GM06990 (cell line): ENCODE data around the gene TAP2.

Source experiments
- DNase-seq: peaks from one replicate; pipeline ENCODE4 v3.0.0-alpha.2; 2011; ENCODE audit not compliant: insufficient read length; ENCODE audit errors: extremely low read depth
- H3K27me3 ChIP-seq: replicated peaks from 2 replicates; pipeline ENCODE4 v1.6.0; 2011; ENCODE audit warnings: low read length; ENCODE audit not compliant: control insufficient read depth, insufficient read depth
- H3K36me3 ChIP-seq: 2 replicates; pipeline ENCODE4 v1.5.1; 2011; ENCODE audit warnings: low read length; ENCODE audit not compliant: control insufficient read depth, insufficient read depth
- H3K4me3 ChIP-seq: replicated peaks from 2 replicates; pipeline ENCODE4 v1.5.1; 2011; ENCODE audit warnings: low read depth, mild to moderate bottlenecking, control low read depth, low read length
- TF ChIP-seq, protein P1 (sequence below): IDR thresholded peaks from 2 replicates; pipeline ENCODE4 v1.5.1; 2011; ENCODE audit warnings: low read length, control low read depth, mild to moderate bottlenecking, inconsistent platforms; ENCODE audit not compliant: insufficient read depth, poor library complexity, severe bottlenecking

Gene TAP2

DNA sequence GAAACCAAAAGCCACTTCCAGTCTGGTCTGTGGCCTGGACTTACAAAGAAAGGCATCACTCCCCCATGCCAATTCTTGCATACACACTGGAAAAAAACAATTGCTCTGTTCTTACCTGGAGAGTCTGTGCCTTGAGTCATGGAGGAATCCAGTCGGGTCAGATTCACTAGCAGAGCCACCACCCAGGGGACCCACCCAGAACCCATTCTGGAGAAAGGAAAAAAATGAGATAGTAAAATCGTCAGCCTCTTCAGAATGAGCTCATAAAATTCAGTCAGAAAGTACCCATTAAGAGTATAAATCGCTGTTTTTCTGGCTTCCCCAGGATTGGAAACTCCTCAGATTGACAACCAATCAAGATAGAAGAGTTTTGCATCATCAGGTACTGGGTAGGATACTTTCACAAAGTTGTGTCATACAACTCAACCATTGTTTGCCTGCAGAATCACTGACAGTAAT is 21.8 kb downstream of the TAP2 start, which contains the start of gene HLA-DOB:
Gene HLA-DOB (minus strand): TSS at position 257 of the 459 bp plus-strand sequence. CDS start 51 bp downstream, at position 206.
- H3K36me3 ChIP-seq = peaks cover 8% of the 10 kb centered on the region; the same call in 1 of the 2 replicates
- TF ChIP-seq, protein P1, sequence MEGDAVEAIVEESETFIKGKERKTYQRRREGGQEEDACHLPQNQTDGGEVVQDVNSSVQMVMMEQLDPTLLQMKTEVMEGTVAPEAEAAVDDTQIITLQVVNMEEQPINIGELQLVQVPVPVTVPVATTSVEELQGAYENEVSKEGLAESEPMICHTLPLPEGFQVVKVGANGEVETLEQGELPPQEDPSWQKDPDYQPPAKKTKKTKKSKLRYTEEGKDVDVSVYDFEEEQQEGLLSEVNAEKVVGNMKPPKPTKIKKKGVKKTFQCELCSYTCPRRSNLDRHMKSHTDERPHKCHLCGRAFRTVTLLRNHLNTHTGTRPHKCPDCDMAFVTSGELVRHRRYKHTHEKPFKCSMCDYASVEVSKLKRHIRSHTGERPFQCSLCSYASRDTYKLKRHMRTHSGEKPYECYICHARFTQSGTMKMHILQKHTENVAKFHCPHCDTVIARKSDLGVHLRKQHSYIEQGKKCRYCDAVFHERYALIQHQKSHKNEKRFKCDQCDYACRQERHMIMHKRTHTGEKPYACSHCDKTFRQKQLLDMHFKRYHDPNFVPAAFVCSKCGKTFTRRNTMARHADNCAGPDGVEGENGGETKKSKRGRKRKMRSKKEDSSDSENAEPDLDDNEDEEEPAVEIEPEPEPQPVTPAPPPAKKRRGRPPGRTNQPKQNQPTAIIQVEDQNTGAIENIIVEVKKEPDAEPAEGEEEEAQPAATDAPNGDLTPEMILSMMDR = no peak
- DNase-seq = peak; percentile 59
- no peaks in the 10 kb centered on the region for H3K27me3 ChIP-seq
- H3K4me3 ChIP-seq = peak within 1 kb of the TSS; percentile 78

DNA sequence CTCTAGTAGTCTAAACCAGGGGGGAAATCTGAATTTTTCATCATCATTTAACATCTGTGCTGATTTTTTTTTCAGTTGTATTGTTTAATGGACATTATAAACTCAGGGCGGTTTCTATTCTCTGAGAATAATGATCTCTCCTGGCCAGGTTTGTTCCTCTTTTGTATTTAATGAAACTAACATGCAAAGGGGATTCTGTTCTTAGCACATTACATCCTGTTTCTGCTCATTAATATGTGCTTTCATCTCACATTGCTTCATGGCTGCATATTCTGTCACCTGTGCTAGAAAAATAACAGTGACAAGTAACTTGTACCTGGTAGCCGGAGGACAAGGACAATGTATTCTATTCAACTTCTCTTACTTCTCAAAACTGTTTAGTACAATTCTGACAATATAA is 22.5 kb downstream of the TAP2 start:
- DNase-seq = peak; percentile 61
- Histone ChIP-seq H3K27me3 (no peaks in the 10 kb centered on the region), H3K36me3 (peaks cover 8% of the 10 kb centered on the region; the same call in 1 of the 2 replicates), H3K4me3 (peak overlapping the region; percentile 78)
- TF ChIP-seq, protein P1 = no peak

DNA sequence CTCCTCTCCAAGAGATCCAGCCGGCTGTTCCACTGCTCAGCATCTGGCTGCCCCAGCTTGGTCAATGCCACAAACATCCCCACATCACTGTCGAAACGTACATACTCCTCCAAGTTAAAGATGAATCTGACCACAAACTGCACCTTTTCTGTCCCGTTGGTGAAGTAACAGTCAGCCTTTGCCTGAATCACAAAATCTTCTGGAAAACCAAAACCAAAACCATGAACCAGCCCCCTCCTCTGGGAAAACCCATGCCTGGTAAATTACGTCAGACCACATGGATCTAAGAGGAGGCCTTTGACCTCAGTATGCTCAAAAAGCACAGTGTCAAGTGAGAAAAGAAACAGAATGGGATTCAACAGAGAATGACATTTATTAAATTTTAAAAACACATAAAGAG is 23.4 kb downstream of the TAP2 start:
- Histone ChIP-seq H3K4me3 (peak overlapping the region; percentile 78), H3K36me3 (peaks cover 8% of the 10 kb centered on the region; the same call in 1 of the 2 replicates), H3K27me3 (no peaks in the 10 kb centered on the region)
- no peak for DNase-seq
- TF ChIP-seq, protein P1 = no peak

DNA sequence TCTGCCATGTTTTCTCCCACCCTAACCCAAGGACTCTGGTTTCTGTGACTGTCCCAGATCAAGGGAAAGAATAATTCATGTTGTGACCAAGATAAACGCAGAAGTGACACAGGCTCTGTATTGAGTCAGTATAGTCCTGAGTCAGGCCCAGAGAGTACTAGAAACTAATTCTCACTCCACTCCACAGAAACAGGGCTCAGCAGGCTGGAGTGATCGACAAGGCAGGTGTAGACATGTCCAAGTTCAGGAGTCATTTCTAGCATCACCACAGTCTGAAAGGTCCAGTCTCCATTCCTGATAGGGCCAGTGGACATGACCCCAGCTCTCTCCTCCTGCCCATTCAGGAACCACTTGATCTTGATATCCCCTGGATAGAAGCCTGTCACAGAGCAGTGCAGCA is 24.4 kb downstream of the TAP2 start:
- DNase-seq = no peak
- Histone ChIP-seq H3K27me3 (no peaks in the 10 kb centered on the region), H3K4me3 (peak overlapping the region; percentile 78), H3K36me3 (peaks cover 8% of the 10 kb centered on the region; the same call in 1 of the 2 replicates)
- TF ChIP-seq, protein P1 = no peak

DNA sequence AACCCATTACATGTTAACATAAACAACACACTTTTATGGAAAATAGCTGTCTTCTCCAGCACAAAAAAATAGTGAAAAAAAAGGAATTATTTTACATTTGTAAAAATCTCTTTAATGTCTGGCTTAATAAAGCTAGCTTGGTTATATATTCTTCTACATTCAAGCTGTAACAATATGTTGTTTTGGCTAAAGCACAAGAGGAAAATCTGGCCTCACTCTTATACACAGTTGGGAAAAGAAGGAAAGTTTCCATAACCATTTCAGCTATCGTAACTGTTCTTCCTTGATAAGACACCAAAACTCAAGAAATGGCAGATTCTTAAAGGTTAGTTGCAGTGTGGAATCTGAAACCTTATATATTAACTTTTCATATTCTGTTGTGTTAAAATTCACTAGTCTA is 29.4 kb downstream of the TAP2 start:
- H3K36me3 ChIP-seq = peaks cover 13% of the 10 kb centered on the region
- no peaks in the 10 kb centered on the region for H3K27me3 ChIP-seq
- TF ChIP-seq, protein P1 = no peak
- DNase-seq = no peak
- H3K4me3 ChIP-seq = no peak overlapping the region
